ENCODE results near the gene SUSD1.
A peak's percentile ranks its signal among the peaks of the same experiment; 100 is the strongest.

SUSD1 gene

DNA sequence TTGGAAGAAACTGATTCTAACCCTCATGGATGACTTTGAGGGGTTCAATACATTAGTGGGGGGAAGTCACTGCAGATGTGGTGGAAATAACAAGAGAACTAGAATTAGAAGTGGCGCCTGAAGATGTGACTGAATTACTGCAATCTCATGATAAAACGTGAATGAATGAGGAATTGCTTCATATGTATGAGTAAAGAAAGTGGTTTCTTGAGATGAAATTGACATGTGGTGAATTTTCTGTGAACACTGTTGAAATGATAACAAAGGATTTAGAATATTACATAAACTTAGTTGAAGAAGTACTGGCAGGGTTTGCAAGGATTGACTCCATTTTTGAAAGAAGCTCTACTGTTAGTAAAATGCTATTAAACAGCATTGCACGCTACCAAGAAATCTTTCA is 165.4 kb downstream of the SUSD1 start:
- no peak for DNase-seq

DNA sequence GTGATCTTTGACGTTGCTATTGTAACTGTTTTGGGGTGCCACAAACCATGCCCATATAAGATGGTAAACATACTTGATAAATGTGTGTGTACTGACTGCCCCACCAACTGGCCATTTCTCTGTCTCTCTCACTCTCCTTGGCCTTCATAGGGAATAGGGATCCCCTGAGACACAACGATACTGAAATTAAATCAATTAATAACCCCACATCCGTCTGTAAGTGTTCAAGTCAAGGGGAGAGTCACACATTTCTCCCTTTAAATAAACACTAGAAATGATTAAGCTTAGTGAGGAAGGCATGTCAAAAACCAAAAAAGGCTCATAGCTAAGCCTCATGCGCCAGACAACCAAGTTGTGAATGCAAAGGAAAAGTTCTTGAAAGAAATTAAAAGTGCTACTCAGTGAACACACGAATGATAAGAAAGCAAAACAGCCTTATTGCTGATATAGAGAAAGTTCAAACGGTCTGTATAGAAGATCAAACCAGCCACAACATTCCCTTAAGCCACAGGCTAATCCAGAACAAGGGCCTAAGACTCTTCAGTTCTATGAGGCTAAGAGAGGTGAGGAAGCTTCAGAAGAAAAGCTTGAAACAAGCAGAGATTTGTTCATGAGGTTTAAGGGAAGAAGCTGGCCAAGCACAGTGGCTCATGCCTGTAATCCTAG is 167.4 kb downstream of the SUSD1 start:
- no peak for DNase-seq

DNA sequence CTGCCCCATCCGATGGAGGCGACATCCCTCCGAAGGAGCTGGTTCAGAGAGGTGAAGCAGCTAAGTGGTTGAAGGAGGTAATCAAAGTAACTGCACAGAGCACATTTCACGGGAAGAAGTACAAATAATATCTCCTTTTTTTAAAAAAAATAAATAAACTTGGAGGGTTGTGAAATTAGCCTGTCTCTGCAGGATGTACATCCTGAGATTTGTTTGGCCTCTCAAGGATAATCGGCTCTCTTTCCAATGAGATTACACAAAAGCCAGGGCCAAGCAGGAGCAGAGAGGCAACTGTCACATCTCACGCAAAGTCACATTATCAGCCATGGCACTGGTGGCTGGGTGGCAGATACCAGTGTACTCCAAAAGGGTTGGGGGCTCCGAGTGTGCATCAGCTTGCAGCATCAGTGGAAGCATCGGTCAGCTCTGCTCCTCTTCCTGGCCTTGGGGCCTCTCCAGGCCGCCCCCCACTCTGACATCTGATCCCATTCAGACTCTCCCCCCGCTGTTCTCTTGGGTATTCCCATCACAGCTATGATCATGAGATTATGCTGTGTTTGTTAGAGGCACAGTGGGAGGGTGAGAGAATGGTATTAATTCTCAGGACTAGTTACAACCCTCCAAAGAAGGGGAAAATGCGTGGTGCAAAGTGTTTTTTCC is 168.6 kb downstream of the SUSD1 start:
- no peak for DNase-seq

DNA sequence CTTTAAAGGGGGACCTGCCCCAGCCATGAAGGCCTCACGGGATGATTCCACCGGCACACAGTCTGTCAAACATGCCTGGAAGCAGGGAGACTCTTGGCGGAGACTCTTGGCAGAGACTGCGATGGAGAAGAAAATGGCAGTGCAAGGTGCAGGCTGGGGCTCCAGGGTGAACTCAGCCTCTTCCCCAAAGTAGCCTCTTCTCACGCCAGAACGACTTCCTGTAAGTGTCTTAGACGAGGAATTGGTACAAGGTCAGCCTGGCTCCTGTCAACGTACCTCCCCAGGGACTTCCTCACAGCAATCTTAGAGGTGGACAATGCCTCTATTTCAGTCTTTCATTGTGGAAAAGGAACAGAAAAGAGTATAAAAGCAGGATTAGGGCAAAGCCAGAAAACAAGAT is 169.2 kb downstream of the SUSD1 start:
- no peak for DNase-seq

DNA sequence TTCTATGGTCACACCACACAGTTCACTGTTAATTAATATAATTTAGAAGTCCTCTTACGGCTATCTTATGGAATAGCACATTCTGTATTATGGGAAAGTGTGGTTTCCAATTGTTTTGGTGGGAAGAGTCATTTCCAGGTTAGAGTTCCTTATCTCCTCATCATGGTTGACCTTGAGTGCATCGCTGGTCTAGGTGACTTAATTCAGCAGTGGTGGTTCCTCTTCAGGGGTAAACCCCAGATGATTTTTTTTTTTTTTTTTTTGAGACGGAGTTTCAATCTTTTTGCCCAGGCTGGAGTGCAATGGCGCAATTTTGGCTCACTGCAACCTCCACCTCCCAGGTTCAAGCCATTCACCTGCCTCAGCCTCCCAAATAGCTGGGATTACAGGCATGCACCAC is 171.6 kb downstream of the SUSD1 start:
- no peak for DNase-seq

DNA sequence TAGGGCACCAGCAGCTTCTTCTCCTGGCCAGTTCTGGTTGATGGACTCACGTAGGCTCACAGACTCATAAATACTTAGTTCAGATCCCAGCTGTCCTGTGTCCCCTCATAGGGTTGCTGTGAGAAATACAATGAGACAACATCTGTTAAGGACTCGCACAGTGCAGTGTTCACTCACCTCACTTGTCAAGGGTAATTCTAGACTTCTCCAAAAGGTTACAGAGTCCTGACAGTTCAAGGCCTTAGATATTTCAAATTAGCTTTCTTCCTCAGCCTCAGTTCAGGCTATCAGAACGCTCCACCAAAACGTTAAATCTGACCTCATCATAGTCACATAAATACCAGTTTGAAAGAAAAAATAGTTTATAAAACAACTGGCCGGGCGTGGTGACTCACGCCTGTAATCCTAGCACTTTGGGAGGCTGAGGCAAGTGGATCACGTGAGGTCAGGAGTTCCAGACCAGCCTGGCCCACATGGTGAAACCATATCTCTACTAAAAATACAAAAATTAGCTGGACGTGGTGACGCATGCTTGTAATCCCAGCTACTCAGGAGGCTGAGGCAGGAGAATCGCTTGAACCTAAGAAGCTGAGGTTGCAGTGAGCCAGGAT is 172.1 kb downstream of the SUSD1 start:
- DNase-seq = no peak

DNA sequence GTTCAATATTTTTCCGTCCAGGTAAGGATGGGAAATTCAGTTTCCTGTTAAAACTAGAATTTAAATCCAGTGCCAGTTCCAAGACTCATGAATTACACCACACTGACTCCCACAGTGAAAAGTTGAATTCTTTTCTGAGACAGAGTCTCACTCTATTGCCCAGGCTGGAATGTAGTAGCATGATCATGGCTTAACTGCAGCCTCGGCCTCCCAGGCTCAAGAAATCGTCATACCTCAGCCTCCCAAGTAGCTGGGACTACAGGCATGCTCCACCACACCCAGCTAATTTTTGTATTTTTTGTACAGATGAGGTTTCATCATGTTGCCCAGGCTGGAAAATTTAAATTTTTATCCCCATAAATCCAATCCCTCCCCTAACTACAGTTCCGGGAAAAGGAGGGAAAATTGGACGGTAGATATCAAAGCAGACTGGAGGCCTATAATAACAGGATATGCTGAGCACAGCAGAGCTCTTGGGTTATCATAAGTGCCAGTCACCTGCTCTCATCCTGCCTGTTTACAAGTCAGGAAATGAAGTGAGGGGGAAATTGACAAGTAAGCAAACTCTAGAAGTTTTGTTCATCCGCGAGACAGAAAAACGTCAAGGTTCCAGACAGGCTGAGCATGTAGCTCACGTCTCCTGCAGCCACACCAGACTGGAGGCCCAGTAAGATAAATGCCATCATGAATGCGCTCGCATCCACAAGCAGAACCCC is 172.8 kb downstream of the SUSD1 start:
- no peak for DNase-seq

DNA sequence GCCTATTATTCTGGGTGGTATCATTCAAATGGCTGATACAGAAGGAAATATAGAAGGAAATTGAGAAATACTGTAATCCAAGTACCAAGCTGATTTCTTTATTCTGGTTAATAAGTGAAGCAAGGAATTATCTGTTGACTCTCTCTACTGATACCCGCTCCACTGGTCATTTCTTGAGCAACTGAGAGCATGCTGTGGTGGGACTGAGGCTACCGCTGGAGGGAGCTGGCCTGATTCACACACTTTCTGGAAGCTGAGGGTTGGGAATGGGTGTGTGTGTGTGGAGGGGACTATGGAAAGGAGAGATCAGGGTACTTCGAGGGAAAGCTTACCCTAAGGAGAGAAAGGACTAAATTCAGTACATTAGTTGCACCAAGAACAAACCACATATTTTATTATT is 174.4 kb downstream of the SUSD1 start:
- DNase-seq = no peak

DNA sequence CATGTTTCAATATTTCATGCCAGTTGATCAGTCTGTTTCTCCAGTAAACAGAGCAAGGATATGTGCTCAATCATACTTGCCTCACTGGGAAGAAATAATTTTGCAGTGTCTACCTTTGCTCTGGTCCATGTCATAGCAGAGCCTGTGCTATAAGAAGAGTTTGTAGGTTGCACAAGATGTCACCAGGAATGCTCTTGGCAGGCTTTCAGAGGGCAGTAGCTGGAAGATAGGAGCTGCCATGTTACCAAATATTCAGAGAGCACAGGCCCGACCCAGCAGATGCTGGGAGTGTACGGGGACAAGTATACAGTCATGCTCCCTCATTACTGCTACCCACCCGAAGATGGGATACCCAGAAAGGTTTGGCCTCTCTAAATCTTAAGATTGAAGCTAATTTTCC is 175.8 kb downstream of the SUSD1 start:
- DNase-seq = no peak

DNA sequence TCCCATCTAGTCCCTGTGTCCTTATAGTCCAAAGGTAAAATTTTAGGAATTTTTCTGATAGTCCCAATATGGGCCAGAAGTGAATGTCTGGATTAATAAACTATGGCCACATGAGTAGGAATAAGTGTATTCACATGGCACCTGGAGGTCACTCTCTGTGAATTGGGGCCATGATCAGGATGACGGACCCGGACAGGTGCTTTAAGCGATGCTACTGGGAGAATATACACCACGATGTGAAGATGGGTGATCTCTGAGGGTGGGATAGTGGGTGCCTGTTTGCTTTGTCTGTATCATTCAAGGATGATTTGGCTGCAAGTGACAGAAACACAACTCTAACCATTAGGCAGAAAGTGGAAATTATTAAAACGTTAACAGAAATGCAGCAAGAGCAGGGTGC is 177.3 kb downstream of the SUSD1 start:
- no peak for DNase-seq

DNA sequence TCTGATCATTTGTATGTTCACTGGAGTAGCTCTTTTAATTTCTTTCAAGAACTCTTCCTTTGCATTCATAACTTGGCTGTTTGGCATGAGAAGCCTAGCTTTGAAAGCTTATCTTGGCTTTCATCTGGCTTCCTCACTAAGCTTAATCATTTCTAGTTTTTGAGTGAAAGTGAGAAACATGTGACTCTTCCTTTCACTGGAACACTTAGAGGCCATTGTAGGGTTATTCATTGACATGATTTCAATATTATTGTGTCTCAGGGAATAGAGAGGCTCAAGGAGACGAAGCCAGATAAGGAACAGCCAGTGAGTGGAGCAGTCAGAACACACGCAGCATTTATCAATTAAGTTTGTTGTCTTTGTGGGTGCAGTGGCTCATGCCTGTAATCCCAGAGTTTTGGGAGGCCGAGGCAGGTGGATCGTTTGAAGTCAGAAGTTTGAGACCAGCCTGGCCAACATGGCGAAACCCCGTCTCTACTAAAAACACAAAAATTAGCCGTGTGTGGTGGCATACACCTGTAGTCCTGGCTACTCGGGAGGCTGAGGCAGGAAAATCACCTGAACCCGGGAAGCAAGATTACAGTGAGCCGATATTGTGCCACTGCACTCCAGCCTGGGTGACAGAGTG is 180.2 kb downstream of the SUSD1 start:
- no peak for DNase-seq

DNA sequence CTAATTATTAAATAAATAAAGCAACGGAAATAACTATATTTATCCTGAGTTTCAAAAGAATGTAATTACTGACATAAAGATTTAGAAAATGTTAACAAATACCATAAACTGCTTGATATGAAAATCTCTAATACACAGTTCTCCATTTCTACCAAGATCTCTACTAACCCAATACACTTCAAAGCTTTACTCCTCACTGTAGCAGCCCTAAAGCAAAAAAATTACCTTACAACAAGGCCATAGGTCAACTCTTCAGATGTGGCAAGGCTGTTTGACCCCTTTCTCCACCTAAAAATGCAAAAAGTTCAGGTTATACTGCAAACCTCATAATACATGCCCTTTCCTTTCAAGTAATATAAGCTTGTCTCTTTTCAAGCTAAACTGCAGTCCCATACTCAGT is 181.8 kb downstream of the SUSD1 start:
- DNase-seq = no peak

DNA sequence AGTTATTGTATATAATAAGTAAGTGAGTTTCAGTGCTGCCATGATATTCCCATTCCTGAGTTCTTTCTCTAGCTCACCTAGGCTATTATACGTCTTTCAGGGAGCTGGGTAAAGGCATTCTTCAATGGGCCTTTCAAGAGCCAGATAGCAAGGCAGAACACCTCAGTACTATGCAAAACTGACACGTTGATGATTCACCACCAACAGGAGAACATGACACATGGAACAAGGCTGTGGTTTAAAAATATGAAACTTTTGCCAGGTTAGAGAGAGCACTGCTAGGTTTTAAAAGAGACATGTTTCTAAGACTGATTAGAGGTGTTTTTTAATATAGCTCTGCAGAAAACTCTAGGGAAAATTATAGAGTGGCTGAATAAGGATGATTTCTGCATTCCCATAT is 182.6 kb downstream of the SUSD1 start:
- DNase-seq = peak; percentile 34 to 61

DNA sequence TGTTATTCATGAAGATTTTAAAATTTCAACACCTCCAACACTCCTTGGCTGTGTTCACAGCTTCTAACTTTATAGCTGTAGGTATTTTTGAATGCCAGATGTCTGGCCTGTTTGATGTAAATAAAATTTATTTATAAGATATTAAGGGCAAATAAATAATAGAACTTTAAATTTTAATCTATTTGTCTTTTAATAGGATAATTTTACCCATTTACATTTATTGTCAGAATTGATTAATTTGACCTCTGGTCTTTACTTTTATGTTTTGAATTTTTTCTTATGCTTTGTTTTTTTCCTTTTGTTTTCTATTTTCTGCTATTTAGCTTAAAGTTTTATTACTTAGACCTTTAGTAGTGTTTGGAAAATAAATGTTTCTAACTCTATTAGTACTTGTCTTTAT is 183.9 kb downstream of the SUSD1 start:
- DNase-seq = no peak

All from SW 1271 (cell line).